HEK293 (cell line): ENCODE data around the gene CCDC117.

Experiments used
- GLI2 ChIP-seq: fragments of 450-650 bp; formaldehyde crosslinking; IDR thresholded peaks from 2 replicates; pipeline ENCODE4; 2017; ENCODE audit warnings: missing biosample characterization, missing genetic modification characterization, low read depth, borderline replicate concordance
- KLF10 ChIP-seq: fragments of 450-650 bp; IDR thresholded peaks from 2 replicates; pipeline ENCODE4 v1.5.1; 2018; ENCODE audit warnings: missing biosample characterization, mild to moderate bottlenecking, missing genetic modification characterization
- OVOL3 ChIP-seq: fragments of 450-650 bp; formaldehyde crosslinking; IDR thresholded peaks from 2 replicates; pipeline ENCODE4 v1.5.1; 2016; ENCODE audit warnings: missing biosample characterization, missing genetic modification characterization
- RBAK ChIP-seq: fragments of 450-650 bp; formaldehyde crosslinking; IDR thresholded peaks from 2 replicates; pipeline ENCODE4 v1.5.1; 2016; ENCODE audit warnings: missing biosample characterization, missing genetic modification characterization
- SETDB1 ChIP-seq: IDR thresholded peaks from one replicate; pipeline ENCODE4 v1.6.1; 2017; ENCODE audit warnings: mild to moderate bottlenecking, low read length, moderate library complexity, mixed read lengths; ENCODE audit not compliant: insufficient read length
- YY2 ChIP-seq: fragments of 450-650 bp; formaldehyde crosslinking; IDR thresholded peaks from 2 replicates; pipeline ENCODE4 v1.5.1; 2016; ENCODE audit warnings: missing biosample characterization, missing genetic modification characterization
- ZBTB17 ChIP-seq: fragments of 450-650 bp; formaldehyde crosslinking; IDR thresholded peaks from 2 replicates; pipeline ENCODE4 v1.5.1; 2016; ENCODE audit warnings: missing biosample characterization, missing genetic modification characterization
- ZEB2 ChIP-seq: fragments of 450-650 bp; formaldehyde crosslinking; IDR thresholded peaks from 2 replicates; pipeline ENCODE4 v1.5.1; 2016; ENCODE audit warnings: missing biosample characterization, missing genetic modification characterization
- ZFHX2 ChIP-seq: fragments of 450-650 bp; formaldehyde crosslinking; conservative IDR thresholded peaks from 2 replicates; pipeline ENCODE4 v1.5.1; 2016; ENCODE audit warnings: missing biosample characterization, missing genetic modification characterization
- ZNF169 ChIP-seq: fragments of 450-650 bp; formaldehyde crosslinking; IDR thresholded peaks from 2 replicates; pipeline ENCODE4 v1.5.1; 2016; ENCODE audit warnings: missing biosample characterization, missing genetic modification characterization
- ZNF174 ChIP-seq: fragments of 450-650 bp; formaldehyde crosslinking; IDR thresholded peaks from 2 replicates; pipeline ENCODE4 v1.5.0; 2017; ENCODE audit warnings: missing biosample characterization, mild to moderate bottlenecking, missing genetic modification characterization
- ZNF23 ChIP-seq: fragments of 450-650 bp; formaldehyde crosslinking; IDR thresholded peaks from 2 replicates; pipeline ENCODE4 v1.5.1; 2016; ENCODE audit warnings: missing biosample characterization, missing genetic modification characterization, borderline replicate concordance
- ZNF239 ChIP-seq: fragments of 450-650 bp; formaldehyde crosslinking; IDR thresholded peaks from 2 replicates; pipeline ENCODE4 v1.5.1; 2016; ENCODE audit warnings: missing biosample characterization, missing genetic modification characterization
- ZNF292 ChIP-seq: fragments of 450-650 bp; formaldehyde crosslinking; IDR thresholded peaks from 2 replicates; pipeline ENCODE4 v1.5.1; 2016; ENCODE audit warnings: low read depth, missing biosample characterization, missing genetic modification characterization, borderline replicate concordance
- ZNF324 ChIP-seq: fragments of 450-650 bp; formaldehyde crosslinking; IDR thresholded peaks from 2 replicates; pipeline ENCODE4 v1.5.1; 2016; ENCODE audit warnings: missing biosample characterization, missing genetic modification characterization
- ZNF350 ChIP-seq: fragments of 450-650 bp; formaldehyde crosslinking; IDR thresholded peaks from 2 replicates; pipeline ENCODE4 v1.5.0; 2017; ENCODE audit warnings: missing biosample characterization, mild to moderate bottlenecking, missing genetic modification characterization
- ZNF354C ChIP-seq: fragments of 450-650 bp; formaldehyde crosslinking; IDR thresholded peaks from 2 replicates; pipeline ENCODE4 v1.5.1; 2016; ENCODE audit warnings: missing biosample characterization, missing genetic modification characterization, low read depth, borderline replicate concordance
- ZNF391 ChIP-seq: fragments of 450-650 bp; formaldehyde crosslinking; IDR thresholded peaks from 2 replicates; pipeline ENCODE4 v1.5.1; 2016; ENCODE audit warnings: low read depth, missing biosample characterization, missing genetic modification characterization, borderline replicate concordance
- ZNF529 ChIP-seq: fragments of 450-650 bp; formaldehyde crosslinking; IDR thresholded peaks from 2 replicates; pipeline ENCODE4 v1.5.1; 2017; ENCODE audit warnings: missing genetic modification characterization, missing biosample characterization; ENCODE audit not compliant: insufficient replicate concordance
- ZNF560 ChIP-seq: fragments of 450-650 bp; formaldehyde crosslinking; IDR thresholded peaks from 2 replicates; pipeline ENCODE4 v1.5.1; 2017; ENCODE audit warnings: missing biosample characterization, missing genetic modification characterization, borderline replicate concordance
- ZNF600 ChIP-seq: fragments of 450-650 bp; formaldehyde crosslinking; IDR thresholded peaks from 2 replicates; pipeline ENCODE4 v1.5.1; 2016; ENCODE audit warnings: missing biosample characterization, missing genetic modification characterization
- ZNF624 ChIP-seq: fragments of 450-650 bp; formaldehyde crosslinking; IDR thresholded peaks from 2 replicates; pipeline ENCODE4 v1.5.1; 2017; ENCODE audit warnings: missing biosample characterization, missing genetic modification characterization
- ZNF654 ChIP-seq: fragments of 450-650 bp; formaldehyde crosslinking; IDR thresholded peaks from 2 replicates; pipeline ENCODE4 v1.5.1; 2016; ENCODE audit warnings: low read depth, missing biosample characterization, missing genetic modification characterization
- ZNF76 ChIP-seq: fragments of 450-650 bp; formaldehyde crosslinking; IDR thresholded peaks from 2 replicates; pipeline ENCODE4; 2016; ENCODE audit warnings: low read depth, missing biosample characterization, missing genetic modification characterization, borderline replicate concordance
- TF ChIP-seq, protein P1 (sequence below): fragments of 450-650 bp; formaldehyde crosslinking; IDR thresholded peaks from 2 replicates; pipeline ENCODE4 v1.5.1; 2017; ENCODE audit warnings: missing biosample characterization, missing genetic modification characterization
- TF ChIP-seq, protein P2 (sequence below): fragments of 450-650 bp; formaldehyde crosslinking; IDR thresholded peaks from 2 replicates; pipeline ENCODE4 v1.5.1; 2016; ENCODE audit warnings: missing biosample characterization, missing genetic modification characterization
- TF ChIP-seq, protein P3 (sequence below): fragments of 450-650 bp; formaldehyde crosslinking; IDR thresholded peaks from 2 replicates; pipeline ENCODE4 v1.5.1; 2017; ENCODE audit warnings: missing biosample characterization, missing genetic modification characterization
- TF ChIP-seq, protein P4 (sequence below): fragments of 450-650 bp; formaldehyde crosslinking; IDR thresholded peaks from 2 replicates; pipeline ENCODE4 v1.5.1; 2016; ENCODE audit warnings: missing biosample characterization, missing genetic modification characterization

Gene CCDC117

GRCh38 chr22:28800308-28801041 lies 28.0 kb downstream of the CCDC117 start, which contains the start of gene XBP1 (continued):
- TF ChIP-seq ZNF239 (tag by site-specific recombination) (no peak), ZNF174 (tag by site-specific recombination) (no peak), YY2 (peak; percentile 73), ZNF560 (no peak), ZNF354C (tag by site-specific recombination) (no peak), ZNF76 (tag by site-specific recombination) (no peak), ZNF350 (tag by site-specific recombination) (no peak), ZNF292 (tag by site-specific recombination) (no peak), ZNF654 (tag by site-specific recombination) (no peak), ZFHX2 (no peak; the same call in 1 of the 2 replicates), ZNF391 (tag by site-specific recombination) (no peak), OVOL3 (no peak), ZNF624 (tag by site-specific recombination) (no peak), KLF10 (tag by site-specific recombination) (no peak), ZNF169 (tag by site-specific recombination) (no peak), ZNF324 (tag by site-specific recombination) (no peak), RBAK (no peak), ZNF600 (tag by site-specific recombination) (no peak), ZNF23 (tag by site-specific recombination) (no peak), ZBTB17 (tag by site-specific recombination) (peak; percentile 82), SETDB1 (no peak), GLI2 (tag by site-specific recombination) (no peak), ZEB2 (tag by site-specific recombination) (peak; percentile 61; the same call in 1 of the 2 replicates), ZNF529 (tag by site-specific recombination) (no peak)
- TF ChIP-seq, protein P1, sequence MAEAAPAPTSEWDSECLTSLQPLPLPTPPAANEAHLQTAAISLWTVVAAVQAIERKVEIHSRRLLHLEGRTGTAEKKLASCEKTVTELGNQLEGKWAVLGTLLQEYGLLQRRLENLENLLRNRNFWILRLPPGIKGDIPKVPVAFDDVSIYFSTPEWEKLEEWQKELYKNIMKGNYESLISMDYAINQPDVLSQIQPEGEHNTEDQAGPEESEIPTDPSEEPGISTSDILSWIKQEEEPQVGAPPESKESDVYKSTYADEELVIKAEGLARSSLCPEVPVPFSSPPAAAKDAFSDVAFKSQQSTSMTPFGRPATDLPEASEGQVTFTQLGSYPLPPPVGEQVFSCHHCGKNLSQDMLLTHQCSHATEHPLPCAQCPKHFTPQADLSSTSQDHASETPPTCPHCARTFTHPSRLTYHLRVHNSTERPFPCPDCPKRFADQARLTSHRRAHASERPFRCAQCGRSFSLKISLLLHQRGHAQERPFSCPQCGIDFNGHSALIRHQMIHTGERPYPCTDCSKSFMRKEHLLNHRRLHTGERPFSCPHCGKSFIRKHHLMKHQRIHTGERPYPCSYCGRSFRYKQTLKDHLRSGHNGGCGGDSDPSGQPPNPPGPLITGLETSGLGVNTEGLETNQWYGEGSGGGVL (tag by site-specific recombination): no peak
- TF ChIP-seq, protein P2, sequence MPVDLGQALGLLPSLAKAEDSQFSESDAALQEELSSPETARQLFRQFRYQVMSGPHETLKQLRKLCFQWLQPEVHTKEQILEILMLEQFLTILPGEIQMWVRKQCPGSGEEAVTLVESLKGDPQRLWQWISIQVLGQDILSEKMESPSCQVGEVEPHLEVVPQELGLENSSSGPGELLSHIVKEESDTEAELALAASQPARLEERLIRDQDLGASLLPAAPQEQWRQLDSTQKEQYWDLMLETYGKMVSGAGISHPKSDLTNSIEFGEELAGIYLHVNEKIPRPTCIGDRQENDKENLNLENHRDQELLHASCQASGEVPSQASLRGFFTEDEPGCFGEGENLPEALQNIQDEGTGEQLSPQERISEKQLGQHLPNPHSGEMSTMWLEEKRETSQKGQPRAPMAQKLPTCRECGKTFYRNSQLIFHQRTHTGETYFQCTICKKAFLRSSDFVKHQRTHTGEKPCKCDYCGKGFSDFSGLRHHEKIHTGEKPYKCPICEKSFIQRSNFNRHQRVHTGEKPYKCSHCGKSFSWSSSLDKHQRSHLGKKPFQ (tag by site-specific recombination): no peak
- TF ChIP-seq, protein P3, sequence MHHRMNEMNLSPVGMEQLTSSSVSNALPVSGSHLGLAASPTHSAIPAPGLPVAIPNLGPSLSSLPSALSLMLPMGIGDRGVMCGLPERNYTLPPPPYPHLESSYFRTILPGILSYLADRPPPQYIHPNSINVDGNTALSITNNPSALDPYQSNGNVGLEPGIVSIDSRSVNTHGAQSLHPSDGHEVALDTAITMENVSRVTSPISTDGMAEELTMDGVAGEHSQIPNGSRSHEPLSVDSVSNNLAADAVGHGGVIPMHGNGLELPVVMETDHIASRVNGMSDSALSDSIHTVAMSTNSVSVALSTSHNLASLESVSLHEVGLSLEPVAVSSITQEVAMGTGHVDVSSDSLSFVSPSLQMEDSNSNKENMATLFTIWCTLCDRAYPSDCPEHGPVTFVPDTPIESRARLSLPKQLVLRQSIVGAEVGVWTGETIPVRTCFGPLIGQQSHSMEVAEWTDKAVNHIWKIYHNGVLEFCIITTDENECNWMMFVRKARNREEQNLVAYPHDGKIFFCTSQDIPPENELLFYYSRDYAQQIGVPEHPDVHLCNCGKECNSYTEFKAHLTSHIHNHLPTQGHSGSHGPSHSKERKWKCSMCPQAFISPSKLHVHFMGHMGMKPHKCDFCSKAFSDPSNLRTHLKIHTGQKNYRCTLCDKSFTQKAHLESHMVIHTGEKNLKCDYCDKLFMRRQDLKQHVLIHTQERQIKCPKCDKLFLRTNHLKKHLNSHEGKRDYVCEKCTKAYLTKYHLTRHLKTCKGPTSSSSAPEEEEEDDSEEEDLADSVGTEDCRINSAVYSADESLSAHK (tag by site-specific recombination): no peak
- TF ChIP-seq, protein P4, sequence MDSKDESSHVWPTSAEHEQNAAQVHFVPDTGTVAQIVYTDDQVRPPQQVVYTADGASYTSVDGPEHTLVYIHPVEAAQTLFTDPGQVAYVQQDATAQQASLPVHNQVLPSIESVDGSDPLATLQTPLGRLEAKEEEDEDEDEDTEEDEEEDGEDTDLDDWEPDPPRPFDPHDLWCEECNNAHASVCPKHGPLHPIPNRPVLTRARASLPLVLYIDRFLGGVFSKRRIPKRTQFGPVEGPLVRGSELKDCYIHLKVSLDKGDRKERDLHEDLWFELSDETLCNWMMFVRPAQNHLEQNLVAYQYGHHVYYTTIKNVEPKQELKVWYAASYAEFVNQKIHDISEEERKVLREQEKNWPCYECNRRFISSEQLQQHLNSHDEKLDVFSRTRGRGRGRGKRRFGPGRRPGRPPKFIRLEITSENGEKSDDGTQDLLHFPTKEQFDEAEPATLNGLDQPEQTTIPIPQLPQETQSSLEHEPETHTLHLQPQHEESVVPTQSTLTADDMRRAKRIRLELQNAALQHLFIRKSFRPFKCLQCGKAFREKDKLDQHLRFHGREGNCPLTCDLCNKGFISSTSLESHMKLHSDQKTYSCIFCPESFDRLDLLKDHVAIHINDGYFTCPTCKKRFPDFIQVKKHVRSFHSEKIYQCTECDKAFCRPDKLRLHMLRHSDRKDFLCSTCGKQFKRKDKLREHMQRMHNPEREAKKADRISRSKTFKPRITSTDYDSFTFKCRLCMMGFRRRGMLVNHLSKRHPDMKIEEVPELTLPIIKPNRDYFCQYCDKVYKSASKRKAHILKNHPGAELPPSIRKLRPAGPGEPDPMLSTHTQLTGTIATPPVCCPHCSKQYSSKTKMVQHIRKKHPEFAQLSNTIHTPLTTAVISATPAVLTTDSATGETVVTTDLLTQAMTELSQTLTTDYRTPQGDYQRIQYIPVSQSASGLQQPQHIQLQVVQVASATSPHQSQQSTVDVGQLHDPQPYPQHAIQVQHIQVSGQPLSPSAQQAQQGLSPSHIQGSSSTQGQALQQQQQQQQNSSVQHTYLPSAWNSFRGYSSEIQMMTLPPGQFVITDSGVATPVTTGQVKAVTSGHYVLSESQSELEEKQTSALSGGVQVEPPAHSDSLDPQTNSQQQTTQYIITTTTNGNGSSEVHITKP (tag by site-specific recombination): peak; percentile 83
